HG03469 (cell line): ENCODE data around the gene AGFG2.

Experiments
- ATAC-seq: cut with Tn5 transposase; IDR thresholded peaks from one replicate; pipeline ENCODE4 v1.9.1; 2021; ENCODE audit warnings: mild to moderate bottlenecking, moderate library complexity, moderate number of reproducible peaks; ENCODE audit not compliant: unreplicated experiment

Gene AGFG2

DNA sequence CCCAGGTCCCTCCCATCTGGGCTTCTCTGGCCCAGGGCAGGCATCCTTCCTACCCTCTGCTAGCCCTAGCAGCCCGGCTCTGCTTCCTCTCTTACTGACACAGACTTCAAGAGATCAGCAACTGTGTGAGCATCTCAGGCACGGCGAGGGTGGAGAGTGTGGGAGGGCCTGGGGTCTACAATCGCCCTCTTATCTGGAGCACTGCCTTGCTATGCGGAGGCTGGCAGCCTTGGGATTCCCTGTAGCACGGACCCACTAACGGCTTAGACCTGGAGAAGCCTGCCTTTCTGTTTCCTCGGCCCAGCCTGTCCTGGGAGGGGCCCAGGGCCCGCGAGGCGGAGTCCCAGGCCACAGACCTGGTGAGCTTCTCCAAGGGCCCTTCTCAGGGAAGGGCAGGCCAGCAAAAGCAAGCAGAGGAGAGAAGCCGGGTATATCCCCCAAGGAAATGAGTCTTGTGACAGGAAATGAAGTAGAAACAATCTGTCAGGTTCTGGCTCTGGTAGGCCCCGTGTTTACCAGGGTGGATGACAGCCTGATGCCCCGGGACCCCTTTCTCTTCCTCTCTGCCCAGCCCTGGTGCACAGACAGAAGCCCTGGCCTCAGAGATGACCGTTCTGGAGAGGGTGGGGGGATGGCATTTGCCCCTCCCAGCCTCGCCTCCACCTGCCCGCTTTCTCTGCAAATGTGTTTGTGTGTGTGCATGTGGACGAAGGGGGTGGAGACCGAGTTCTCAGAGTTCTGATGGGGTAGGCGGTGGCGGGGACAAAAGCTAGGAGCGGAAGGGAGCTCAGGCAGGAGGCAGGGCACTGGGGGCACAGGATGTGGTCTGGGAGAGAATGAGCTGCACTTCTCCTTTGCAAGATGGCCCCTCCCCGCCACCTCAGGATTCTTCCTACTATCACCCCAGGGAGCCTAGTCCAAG lies 44.4 kb downstream of the AGFG2 start:
- no peak for ATAC-seq

DNA sequence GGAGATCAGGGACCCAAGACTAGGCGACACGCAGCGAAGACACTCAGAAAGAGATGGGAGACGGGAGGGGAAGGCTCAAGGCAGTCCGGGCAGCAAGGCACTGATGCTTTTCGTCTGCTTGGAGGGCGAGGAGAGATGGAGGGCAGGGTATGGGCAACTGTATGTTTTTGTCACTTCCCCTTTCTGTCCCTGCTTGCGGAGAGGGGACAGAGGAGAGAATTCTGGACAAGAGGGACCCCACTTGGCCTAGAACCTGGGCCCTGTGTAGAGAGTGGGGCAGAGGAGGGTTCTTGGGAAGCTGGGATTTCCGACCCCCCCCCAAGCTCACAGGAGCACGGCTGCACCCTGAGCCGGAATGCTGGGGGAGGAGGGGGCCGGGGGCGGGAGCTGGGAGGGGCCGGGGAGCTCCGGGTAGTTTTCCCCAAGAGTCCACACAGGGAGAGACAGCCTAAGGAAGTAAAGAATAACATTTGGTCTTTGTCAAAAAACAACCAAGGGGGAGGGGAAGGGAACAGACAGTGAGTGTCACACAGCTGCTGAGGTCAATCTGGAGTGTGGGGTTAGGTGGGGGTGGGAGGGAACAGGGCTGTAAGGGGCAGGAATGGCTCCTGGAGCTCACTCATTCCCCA lies 45.2 kb downstream of the AGFG2 start:
- ATAC-seq, result no peak

DNA sequence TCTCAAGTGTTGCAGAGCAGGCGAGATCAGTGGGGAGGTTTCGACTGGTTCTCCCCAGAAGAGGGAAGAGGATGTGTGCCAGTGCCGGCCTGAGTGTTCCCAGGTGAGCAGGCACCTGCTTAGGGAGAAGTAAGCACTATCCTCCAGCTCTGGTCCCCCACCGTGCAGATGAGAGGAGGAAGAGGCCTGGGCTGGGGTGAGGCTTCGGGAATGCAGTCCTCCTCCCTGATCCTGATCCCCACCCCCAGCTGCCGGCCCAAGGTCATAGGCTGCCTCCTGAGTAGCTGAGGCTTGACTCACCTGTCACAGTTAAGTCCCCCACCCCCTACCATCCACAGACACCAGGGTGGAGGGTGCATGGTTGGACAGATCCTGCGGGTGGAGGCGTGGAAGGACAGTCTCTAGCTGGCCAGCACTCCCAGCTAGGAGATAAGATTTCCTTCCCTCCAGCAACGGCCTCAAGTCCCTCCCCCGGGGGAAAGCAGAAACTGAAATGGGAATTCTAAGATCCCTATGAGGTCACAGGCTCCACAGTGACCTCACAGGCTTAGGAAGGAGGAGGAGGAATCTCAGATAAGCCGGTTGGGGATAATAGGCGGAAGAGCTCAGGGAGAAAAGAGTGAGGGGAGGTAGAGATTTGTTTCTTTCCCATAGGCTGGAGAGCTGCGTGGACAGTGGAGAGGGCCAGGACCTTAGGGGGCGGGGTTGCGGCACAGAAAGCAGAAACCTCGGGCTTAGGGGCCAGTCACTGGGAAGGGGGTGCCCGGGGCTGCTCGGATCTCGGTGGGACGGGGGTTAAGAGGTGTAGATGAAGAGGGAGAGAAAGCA lies 45.9 kb downstream of the AGFG2 start:
- ATAC-seq, result no peak

DNA sequence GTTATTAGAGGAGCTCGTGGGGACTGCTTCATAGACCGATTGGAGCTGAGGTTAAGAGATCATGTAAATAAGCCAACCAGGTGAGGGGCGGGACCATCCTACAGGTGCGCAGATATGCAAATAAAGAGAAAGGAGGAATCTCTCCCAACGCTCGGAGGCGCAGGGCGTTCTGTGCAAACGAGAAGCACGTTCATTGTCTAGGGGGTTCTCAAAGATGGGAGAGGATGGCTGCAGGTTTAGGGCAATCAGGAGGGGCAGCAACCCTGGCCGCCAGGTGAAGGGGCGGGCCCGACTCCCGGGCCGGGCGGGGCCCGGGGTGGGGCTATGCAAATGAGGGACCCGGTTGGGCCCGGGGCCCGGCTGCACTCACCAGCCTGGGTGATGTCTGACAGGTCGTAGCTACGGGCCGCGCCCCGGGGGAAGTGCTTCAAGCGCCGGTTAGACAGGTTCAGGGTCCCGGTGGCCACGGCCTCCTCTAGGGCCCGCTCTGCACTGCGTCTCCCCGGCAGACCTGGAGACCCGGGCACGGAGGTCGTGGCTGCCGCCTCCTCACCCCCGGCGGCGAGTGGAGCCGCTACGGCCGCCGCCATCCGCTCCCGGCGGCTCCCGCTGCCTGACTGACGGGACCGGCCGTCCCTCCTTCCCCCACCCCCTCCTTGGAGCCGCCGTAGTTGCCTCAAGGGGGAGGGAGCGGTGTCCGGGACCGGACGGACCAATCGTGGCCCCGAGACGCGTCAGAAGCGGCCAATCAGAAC lies 46.7 kb downstream of the AGFG2 start, which contains the start of gene LRCH4:
Gene LRCH4 (minus strand): TSS at position 619 of the 755 bp plus-strand sequence. CDS start 29 bp downstream, at position 590.
- ATAC-seq, result no peak

DNA sequence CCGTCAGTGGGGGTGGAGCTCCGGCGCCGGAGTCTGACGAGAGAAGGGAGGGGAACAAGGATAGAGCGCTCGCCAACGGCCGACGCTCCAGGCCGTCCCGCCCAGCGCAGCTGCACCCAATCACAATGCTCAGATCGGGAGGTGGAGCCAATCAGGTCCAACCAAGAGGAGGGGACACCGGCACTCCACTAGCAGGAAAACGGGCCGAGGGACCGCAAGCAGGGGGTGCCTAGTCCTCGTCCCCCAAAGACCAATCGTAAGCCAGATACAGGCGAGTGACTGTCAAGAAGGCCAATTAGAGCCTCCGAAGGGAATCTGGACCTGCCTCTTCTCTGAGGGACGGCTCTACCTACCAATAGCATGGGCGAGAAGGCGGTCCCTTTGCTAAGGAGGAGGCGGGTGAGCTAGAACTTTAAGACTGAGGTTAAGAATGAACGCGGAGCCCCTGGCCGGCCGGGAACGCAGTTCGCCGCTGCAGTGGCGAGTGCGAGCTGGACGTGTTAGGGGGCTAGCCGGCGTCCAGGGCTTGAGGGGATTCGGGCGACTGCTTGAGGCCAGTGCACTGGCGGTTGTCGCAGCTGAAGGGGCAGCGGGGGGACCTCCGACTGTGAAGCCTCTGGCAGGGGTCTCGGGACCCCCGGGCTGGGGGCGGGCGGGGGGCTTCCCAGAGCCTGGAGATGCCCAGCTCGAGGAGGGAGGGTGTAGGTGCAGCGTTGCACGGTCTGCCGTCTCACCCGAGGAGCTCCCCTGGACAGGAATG lies 47.4 kb downstream of the AGFG2 start, which contains the start of gene FBXO24:
Gene FBXO24 (plus strand): TSS at position 63 of the 760 bp plus-strand sequence. CDS start 298 bp downstream, at position 361.
- peak; percentile 76 for ATAC-seq

DNA sequence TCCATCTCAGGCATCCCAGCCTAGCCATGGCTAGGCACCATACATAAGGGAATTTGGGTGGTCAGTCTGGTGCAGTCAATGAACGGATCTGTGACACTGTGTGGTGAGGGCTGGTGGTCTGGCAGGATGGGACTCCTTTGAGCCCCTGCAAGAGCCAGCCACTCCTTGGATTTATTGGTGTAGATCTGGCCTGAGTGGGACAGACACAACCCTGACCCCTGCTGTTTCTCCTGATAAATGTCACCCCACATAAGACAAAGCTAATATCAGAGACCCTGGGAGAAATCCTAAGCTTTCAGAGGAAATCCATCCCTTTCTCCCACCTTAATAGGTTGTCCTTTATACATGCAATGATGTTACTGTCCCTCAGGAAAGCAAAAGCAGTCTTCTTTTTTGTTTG lies 49.4 kb downstream of the AGFG2 start:
- no peak for ATAC-seq

DNA sequence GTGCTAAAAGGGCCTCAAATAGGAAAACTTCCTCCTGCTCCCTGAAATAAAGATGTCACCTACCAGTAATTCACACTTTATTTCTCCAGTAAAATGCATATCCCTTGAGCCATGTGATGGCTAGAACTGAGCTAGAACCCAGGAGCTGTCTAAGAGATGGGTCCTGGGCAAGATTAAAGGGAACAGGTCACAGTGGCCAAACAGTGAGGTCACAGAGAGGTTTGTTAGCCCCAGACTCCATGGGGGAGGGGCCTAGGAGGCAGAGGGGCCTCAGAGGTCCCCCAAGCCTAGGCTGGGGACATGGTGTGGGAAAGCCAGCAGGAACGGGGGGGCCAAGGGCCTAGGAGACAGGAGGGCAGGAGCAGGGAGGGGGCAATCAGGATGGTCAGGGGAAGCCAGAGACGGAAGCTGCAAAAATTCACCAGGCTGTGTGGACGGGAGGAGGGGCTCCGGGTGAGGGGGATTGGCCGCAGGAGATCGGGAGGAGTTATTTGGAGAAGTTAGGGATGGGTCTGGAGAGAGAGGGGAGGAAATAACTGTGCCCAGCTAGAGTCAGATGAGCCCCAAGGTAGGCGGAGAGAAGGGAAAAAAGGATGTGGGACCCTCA lies 50.4 kb downstream of the AGFG2 start:
- ATAC-seq, result no peak

DNA sequence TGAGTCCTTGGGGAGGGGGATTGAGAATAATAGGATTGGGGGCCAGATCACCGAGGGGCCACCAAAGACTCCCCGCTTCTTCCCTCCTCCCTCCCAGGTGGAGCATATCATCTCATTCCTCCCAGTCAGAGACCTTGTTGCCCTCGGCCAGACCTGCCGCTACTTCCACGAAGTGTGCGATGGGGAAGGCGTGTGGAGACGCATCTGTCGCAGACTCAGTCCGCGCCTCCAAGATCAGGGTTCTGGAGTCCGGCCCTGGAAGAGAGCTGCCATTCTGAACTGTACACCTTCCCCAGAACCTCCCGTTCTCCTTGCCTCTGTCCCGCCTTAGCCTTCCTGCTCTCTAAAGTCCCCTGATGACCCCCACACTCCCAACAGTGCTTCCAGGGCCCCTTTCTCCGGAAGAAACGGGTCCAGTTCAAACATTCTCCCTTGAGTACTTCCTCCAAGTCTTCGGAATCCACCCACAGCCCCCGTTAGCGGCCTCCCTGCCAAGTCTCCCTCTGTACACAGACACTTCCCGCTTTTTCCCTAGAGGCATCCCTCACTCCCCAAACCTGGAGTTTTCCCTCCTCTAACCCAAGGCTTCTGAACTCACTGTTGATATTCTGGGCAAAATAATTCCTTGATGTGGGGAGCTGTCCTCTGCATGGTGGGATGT lies 51.2 kb downstream of the AGFG2 start:
- ATAC-seq, result no peak

DNA sequence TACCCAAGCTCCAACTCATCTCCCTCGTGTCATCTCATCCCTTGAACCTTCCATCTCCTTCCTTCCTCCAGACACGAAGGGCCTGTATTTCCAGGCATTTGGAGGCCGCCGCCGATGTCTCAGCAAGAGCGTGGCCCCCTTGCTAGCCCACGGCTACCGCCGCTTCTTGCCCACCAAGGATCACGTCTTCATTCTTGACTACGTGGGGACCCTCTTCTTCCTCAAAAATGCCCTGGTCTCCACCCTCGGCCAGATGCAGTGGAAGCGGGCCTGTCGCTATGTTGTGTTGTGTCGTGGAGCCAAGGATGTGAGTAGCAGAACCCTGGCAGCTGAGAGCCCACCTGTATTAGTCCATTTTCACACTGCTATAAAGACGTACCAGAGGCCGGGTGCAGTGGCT lies 52.6 kb downstream of the AGFG2 start:
- no peak for ATAC-seq

DNA sequence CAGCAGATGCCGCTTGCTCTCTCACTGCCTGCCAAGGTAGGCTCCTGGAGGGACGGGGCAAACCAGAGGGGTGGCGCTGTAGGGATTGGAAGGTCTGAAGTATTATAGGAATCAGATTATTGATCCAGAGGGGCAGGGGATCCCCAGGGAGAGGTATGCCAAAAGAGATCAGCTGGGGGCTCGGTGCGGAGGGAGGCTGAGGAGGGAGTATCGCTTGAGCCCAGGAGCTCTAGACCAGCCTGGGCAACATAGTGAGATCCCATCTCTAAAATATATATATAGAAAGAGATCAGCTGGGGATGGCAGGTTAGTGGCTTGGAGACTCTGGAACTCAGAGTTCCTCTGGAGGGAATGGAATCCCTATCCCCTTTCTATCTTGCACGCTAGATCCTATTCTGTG lies 56.2 kb downstream of the AGFG2 start:
- no peak for ATAC-seq

DNA sequence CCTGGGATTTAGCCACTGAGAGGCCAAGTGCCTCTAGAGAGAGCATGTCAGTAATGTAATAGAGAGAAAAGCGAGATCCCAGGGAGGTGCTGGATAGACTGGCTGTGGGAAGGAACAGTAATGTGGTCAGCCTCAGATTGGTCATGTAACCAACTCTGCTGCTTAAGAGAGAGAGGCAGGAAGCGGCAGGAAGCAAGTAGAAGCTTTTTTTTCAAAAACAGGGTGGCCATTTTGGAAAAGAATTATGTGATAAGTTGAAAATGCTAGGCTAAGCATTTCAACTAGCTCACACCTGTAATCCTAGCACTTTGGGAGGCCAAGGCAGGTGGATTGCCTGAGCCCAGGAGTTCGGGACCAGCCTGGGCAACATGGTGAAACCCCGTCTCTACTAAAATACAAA lies 59.4 kb downstream of the AGFG2 start:
- no peak for ATAC-seq

DNA sequence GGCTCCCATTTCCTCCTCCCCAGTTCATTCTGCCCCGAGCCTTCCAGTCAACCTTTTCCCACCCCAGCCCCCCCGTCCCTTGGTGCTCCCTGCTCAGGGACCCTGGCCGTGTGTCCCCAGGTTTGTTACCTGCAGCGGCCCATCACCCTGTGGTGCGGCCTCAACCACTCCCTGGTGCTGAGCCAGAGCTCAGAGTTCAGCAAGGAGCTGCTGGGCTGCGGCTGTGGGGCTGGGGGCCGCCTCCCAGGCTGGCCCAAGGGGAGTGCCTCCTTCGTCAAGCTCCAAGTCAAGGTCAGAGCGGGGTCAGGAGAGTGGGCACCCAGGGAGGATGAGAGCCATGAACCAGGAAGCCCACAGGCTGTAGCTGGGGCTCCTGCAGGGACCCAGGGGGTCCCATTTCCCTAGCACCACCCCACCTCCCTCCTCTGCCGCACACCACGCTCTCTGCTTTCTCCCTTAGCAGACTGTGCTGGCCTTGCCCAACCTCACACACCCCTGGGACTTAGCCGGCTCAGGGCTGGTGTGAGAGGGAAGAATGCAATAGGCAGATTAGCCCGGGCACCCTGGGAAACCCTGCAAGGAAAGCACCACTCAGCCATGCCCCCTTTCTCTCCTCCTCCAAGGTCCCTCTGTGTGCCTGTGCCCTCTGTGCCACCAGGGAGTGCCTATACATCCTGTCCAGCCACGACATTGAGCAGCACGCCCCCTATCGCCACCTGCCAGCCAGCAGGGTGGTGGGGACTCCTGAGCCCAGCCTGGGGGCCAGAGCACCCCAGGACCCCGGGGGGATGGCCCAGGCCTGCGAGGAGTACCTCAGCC lies 61.1 kb downstream of the AGFG2 start:
- ATAC-seq, result no peak

DNA sequence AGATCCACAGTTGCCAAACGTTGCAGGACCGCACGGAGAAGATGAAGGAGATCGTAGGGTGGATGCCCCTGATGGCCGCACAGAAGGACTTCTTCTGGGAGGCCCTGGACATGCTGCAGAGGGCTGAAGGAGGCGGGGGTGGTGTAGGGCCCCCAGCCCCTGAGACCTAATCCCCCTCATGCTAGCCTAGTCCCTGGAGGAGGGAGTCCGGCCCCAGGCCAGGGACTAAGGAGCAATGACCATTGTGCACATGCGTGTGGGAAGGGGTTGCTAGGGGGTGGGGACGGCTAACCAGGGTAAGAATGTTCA lies 61.7 kb downstream of the AGFG2 start:
- ATAC-seq, result no peak

DNA sequence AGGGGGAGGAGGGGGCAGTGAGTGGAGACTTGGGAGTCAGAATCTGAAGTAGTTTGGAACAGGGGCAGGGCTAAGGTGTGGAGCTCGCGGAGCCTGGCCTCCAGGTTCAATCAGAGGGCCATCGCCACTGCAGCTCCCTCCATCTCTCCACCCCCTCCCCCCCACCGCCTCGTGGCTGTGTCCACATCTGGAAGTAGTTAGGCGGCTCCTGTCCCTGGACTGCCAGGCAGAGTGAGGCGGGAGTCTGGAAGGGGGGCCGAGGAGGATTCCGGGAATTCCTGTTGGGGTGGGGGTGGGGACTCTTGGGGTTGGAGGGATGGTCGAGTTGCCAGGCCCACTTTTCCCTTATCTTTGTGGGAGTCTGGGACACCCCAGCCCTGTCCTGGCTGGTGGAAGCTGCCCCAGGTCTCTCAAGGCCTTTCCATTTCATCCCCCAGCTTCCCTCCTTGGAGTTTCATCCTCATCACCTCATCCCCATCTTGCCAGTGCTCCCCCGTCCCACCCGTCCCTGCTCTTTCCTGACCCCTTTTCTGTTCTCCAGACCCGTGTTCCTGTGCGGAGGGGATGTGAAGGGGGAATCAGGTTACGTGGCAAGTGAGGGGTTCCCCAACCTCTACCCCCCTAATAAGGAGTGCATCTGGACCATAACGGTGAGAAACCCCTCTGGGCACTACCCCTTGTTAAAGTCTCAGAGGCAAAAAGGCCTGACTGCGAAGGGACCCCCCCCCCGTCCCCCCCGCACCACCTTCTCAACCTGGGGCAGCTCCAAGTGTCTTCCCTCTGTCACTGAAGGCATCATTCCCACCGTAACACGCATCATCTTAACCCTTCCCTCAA lies 64.1 kb downstream of the AGFG2 start:
- no peak for ATAC-seq

DNA sequence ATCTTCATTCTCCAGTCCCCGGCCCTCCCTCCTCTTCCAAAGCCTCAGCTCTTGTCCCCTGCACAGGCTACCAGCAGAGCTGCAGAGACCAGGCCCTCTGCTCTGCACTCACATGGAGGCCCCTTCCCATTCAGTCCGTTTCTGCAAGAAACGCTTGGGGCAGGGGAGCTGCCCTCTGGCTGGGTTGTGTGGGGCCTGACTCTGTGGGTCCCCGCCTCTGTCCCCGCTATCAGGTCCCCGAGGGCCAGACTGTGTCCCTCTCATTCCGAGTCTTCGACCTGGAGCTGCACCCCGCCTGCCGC lies 64.7 kb downstream of the AGFG2 start:
- ATAC-seq, result no peak

DNA sequence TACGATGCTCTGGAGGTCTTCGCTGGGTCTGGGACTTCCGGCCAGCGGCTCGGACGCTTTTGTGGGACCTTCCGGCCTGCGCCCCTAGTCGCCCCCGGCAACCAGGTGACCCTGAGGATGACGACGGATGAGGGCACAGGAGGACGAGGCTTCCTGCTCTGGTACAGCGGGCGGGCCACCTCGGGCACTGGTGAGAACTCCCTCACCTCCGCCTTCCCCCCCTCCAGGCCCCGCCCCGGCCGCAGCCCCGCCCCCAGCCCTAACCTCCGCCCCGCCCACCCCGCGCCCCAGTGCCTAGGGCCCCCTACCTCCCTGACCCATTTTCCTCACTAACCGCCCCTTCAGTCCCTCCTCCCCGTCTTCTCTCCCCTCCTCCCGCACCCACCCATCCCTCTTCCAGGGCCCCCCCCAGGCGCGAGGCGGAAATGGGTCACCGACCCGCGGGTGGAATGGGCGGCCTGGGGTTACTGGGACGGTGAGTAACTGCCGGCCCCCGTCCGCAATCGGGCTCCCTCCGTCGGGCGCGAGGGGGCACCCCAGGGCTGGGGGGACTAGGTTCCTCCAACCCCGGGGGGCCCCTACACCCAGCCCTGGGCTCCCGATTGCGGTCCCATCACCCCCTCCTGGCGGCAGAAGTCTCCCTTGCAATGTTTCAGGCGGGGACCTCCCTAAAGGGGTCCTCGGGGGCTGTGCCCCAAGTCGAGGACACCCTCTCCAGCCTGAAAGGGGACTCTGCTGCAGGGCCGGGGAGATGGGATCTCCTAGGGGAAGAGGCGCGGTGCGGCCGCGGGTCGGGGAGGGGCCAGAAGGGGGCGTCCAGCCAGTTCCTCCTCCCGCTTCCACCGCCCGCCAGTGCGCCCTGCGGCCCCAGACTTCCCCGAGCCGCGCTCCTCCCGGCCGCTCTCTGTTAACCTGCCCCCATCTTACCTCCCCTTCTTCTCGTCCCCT lies 65.3 kb downstream of the AGFG2 start:
- ATAC-seq, result no peak
